ENCODE measurements around the gene TTYH2. TPM values are rescaled to one million over a fixed set of nuclear protein-coding genes. Genes with fewer than 3 reads are reported as not detected.
"Not testable (repeated sequence)": the region's sequence is repeated elsewhere in the genome, so short reads cannot be mapped to it uniquely, and the experiment has no call there.

TTYH2 gene
- polyA plus RNA-seq, 1 of the 3 experiments (the other 2 are of a cell fraction): 16.1 TPM

DNA sequence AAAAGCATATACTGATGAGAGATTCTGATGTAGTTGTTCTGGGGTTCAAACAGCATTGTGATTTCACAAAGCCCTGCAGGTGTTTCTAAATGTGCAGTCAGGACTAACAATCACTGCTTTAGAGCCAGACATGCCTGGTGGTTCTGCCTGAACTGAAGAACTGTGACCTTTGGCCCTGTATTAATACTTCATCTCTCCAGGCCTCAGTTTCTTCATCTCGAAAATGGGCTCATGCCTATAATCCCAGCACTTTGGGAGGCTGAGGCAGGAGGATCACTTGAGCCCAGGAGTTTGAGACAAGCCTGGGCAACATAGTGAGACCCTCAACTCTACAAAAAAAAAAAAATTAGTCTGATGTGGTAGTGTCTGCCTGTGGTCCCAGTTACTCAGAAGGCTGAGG lies 64.6 kb downstream of the TTYH2 start:
- Histone ChIP-seq H3K9me3 (no peaks in the 10 kb centered on the region), H3K4me3 (ENCODE audit: low read depth in 2 of 2, low read length in 1 of 2) (no peak overlapping the region), H3K9me2 (no peaks in the 10 kb centered on the region), H3F3A (replicated peaks; ENCODE audit: insufficient read depth) (no peaks in the 10 kb centered on the region), H3K79me2 (ENCODE audit: insufficient read depth) (no peaks in the 10 kb centered on the region), H3K27me3 (ENCODE audit: insufficient read depth) (no peaks in the 10 kb centered on the region), H3K27ac (ENCODE audit: low read depth in 2 of 2, low read length in 1 of 2) (no peak overlapping the region), H4K20me1 (ENCODE audit: insufficient read depth) (no peaks in the 10 kb centered on the region), H3K4me2 (no peak overlapping the region), H3K4me1 (ENCODE audit: control insufficient read depth in 1 of 2, insufficient read depth in 2 of 2, low read depth in 1 of 2, low read length in 1 of 2) (no peaks in the 10 kb centered on the region), H2AFZ (ENCODE audit: low read depth) (no peak overlapping the region), H3K9ac (no peak overlapping the region), H3K36me3 (replicated peaks in 1 of 2; ENCODE audit: control insufficient read depth in 1 of 2, insufficient read depth in 2 of 2, low read length in 1 of 2) (no peaks in the 10 kb centered on the region)
- POLR2A ChIA-PET: no interaction called here
- no peak for DNase-seq
- TF ChIP-seq RAD21 (IDR thresholded peaks at IDR 0.05; ENCODE audit: low read length) (no peak), CHD2 (IDR thresholded peaks at IDR 0.05; ENCODE audit: low read length, partially characterized antibody) (no peak), NRF1 (IDR thresholded peaks at IDR 0.05; ENCODE audit: low read depth, low read length) (no peak), SMC3 (IDR thresholded peaks at IDR 0.05; ENCODE audit: low read depth, low read length) (no peak), MEF2A (IDR thresholded peaks at IDR 0.05; ENCODE audit: borderline replicate concordance, low read depth) (no peak), MXI1 (IDR thresholded peaks at IDR 0.05; ENCODE audit: low read depth, low read length) (no peak), TEAD4 (IDR thresholded peaks at IDR 0.05; ENCODE audit: borderline replicate concordance, insufficient read depth) (no peak), NFIC (IDR thresholded peaks at IDR 0.05; ENCODE audit: borderline replicate concordance) (no peak)
- CTCF ChIA-PET: interaction anchor here (0.6 kb wide), 1 partner anchor 797 kb away, joined by 3 read pairs; no protein-coding TSS in a partner anchor
- 5% methylated on average over 1 of the region's 1 CpG for WGBS (ENCODE audit: low lambda C conversion rate)

GRCh38 chr17:74279617-74280016 lies 66.2 kb downstream of the TTYH2 start:
- POLR2A ChIA-PET: not testable (repeated sequence)

DNA sequence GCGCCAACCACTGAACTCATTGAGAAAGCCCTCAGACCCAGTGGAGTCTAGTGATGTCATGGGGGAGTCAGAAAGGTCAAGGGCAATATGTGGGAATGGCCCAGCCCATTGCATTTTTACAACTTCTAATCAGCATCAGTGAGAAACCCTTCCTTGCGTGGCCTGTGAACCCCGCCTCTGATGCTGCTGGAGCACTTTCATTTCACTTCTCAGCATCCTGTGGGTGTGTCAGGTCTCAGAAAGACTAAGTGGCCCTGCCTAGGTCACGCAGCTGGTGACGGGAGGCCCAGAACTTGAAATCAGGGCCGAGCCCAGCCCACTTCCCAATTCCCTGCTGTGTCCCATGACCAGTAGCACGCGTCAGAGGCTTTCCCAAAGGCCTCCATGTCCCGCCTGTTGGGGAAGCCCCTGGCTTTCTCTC lies 66.7 kb downstream of the TTYH2 start:
- Histone ChIP-seq H3K9me2 (no peaks in the 10 kb centered on the region), H3K4me2 (no peak overlapping the region), H3F3A (replicated peaks; ENCODE audit: insufficient read depth) (no peaks in the 10 kb centered on the region), H3K27ac (ENCODE audit: low read depth in 2 of 2, low read length in 1 of 2) (no peak overlapping the region), H3K36me3 (replicated peaks in 1 of 2; ENCODE audit: control insufficient read depth in 1 of 2, insufficient read depth in 2 of 2, low read length in 1 of 2) (no peaks in the 10 kb centered on the region), H3K79me2 (ENCODE audit: insufficient read depth) (no peaks in the 10 kb centered on the region), H3K9ac (no peak overlapping the region), H2AFZ (ENCODE audit: low read depth) (no peak overlapping the region), H4K20me1 (ENCODE audit: insufficient read depth) (no peaks in the 10 kb centered on the region), H3K9me3 (no peaks in the 10 kb centered on the region), H3K4me3 (ENCODE audit: low read depth in 2 of 2, low read length in 1 of 2) (no peak overlapping the region), H3K27me3 (ENCODE audit: insufficient read depth) (no peaks in the 10 kb centered on the region), H3K4me1 (ENCODE audit: control insufficient read depth in 1 of 2, insufficient read depth in 2 of 2, low read depth in 1 of 2, low read length in 1 of 2) (no peaks in the 10 kb centered on the region)
- no peak for DNase-seq
- no peak for TF ChIP-seq CHD2 (IDR thresholded peaks at IDR 0.05; ENCODE audit: low read length, partially characterized antibody)
- no peak for TF ChIP-seq YY1 (IDR thresholded peaks at IDR 0.05; ENCODE audit: low read depth)
- TF ChIP-seq USF2 (IDR thresholded peaks at IDR 0.05; ENCODE audit: borderline replicate concordance, low read depth, low read length): no peak
- TF ChIP-seq FOXJ3 (CRISPR knock-in tag; IDR thresholded peaks at IDR 0.05): no peak
- TF ChIP-seq GABPA (IDR thresholded peaks at IDR 0.05; ENCODE audit: low read depth): no peak
- no peak for TF ChIP-seq NFIC (IDR thresholded peaks at IDR 0.05; ENCODE audit: borderline replicate concordance)
- TF ChIP-seq FOSL2 (IDR thresholded peaks at IDR 0.05; ENCODE audit: borderline replicate concordance, low read depth): no peak
- TF ChIP-seq CTCF (IDR thresholded peaks at IDR 0.05): no peak
- TF ChIP-seq MEF2A (IDR thresholded peaks at IDR 0.05; ENCODE audit: borderline replicate concordance, low read depth): no peak
- no peak for TF ChIP-seq RAD21 (IDR thresholded peaks at IDR 0.05; ENCODE audit: low read length)
- no peak for TF ChIP-seq POLR2AphosphoS5 (IDR thresholded peaks at IDR 0.05; ENCODE audit: low read depth, low read length)
- no peak for TF ChIP-seq RXRA (IDR thresholded peaks at IDR 0.05; ENCODE audit: borderline replicate concordance, low read depth)
- WGBS (ENCODE audit: low lambda C conversion rate): 67% methylated on average over 9 of the region's 9 CpGs
- ChIA-PET CTCF (no interaction called here), POLR2A (no interaction called here)

More at GRCh38 chr17:74279617-74280016, 66.2 kb downstream of the TTYH2 start:
- not testable (repeated sequence) for H3K9me3 ChIP-seq; H3K9me2 ChIP-seq; H3K4me1 ChIP-seq (ENCODE audit: control insufficient read depth in 1 of 2, insufficient read depth in 2 of 2, low read depth in 1 of 2, low read length in 1 of 2); H3F3A ChIP-seq (replicated peaks; ENCODE audit: insufficient read depth); H3K4me3 ChIP-seq (ENCODE audit: low read depth in 2 of 2, low read length in 1 of 2); H3K9ac ChIP-seq; H3K36me3 ChIP-seq (replicated peaks in 1 of 2; ENCODE audit: control insufficient read depth in 1 of 2, insufficient read depth in 2 of 2, low read length in 1 of 2); H2AFZ ChIP-seq (ENCODE audit: low read depth); H3K27ac ChIP-seq (ENCODE audit: low read depth in 2 of 2, low read length in 1 of 2); DNase-seq; H3K4me2 ChIP-seq; H4K20me1 ChIP-seq (ENCODE audit: insufficient read depth); H3K27me3 ChIP-seq (ENCODE audit: insufficient read depth); H3K79me2 ChIP-seq (ENCODE audit: insufficient read depth)
- CTCF ChIA-PET: interaction anchor here (1.0 kb wide), 1 partner anchor 88 kb away, joined by 4 read pairs; the partner anchor contains the start of gene GPR142
- WGBS (ENCODE audit: low lambda C conversion rate): 60% methylated on average over 7 of the region's 7 CpGs

All from SK-N-SH (cell line).